Loucy (cell line): ENCODE data around the gene ZNF586.

Source experiments
- H2AFZ ChIP-seq: fragments of 200-600 bp; sonication (generic); 2 replicates; pipeline ENCODE4 v1.6.0; 2016; ENCODE audit warnings: antibody characterized with exemption, mild to moderate bottlenecking, low read length, moderate library complexity
- H3F3A ChIP-seq: fragments of 200-600 bp; 2 replicates; pipeline ENCODE4 v1.6.0; 2016; ENCODE audit warnings: antibody characterized with exemption, low read depth, mild to moderate bottlenecking
- H3K27me3 ChIP-seq: fragments of 200-600 bp; sonication (generic); 2 replicates; pipeline ENCODE4 v1.6.1; 2014; ENCODE audit warnings: low read length, mild to moderate bottlenecking; ENCODE audit not compliant: insufficient read depth, poor library complexity, severe bottlenecking
- H3K36me3 ChIP-seq: fragments of 200-600 bp; sonication (generic); 2 replicates; pipeline ENCODE4 v1.6.1; 2016; ENCODE audit warnings: low read length; ENCODE audit not compliant: insufficient read depth
- H3K4me1 ChIP-seq: fragments of 200-600 bp; sonication (generic); 2 replicates; pipeline ENCODE4 v1.5.1; 2014; ENCODE audit warnings: low read length, mild to moderate bottlenecking; ENCODE audit not compliant: insufficient read depth, poor library complexity, severe bottlenecking
- H3K4me2 ChIP-seq: fragments of 200-600 bp; sonication (generic); 2 replicates; pipeline ENCODE4 v1.6.0; 2014; ENCODE audit warnings: antibody characterized with exemption, low read length, low read depth, mild to moderate bottlenecking; ENCODE audit not compliant: poor library complexity, severe bottlenecking
- H3K4me3 ChIP-seq: fragments of 200-600 bp; sonication (generic); 2 replicates; pipeline ENCODE4 v1.5.1; 2014; ENCODE audit warnings: low read length, mild to moderate bottlenecking, mixed read lengths; ENCODE audit not compliant: poor library complexity, severe bottlenecking
- H3K79me2 ChIP-seq: fragments of 200-600 bp; sonication (generic); 2 replicates; pipeline ENCODE4 v1.6.1; 2014; ENCODE audit warnings: low read length; ENCODE audit not compliant: insufficient read depth
- H3K9ac ChIP-seq: fragments of 200-600 bp; sonication (generic); 2 replicates; pipeline ENCODE4 v1.6.0; 2014; ENCODE audit warnings: mild to moderate bottlenecking, low read depth, low read length, moderate library complexity; ENCODE audit not compliant: poor library complexity, severe bottlenecking
- H3K9me2 ChIP-seq: fragments of 200-600 bp; sonication (generic); replicated peaks from 2 replicates; pipeline ENCODE4 v1.6.1; 2016; ENCODE audit warnings: low read depth, low read length, mixed read lengths
- H3K9me3 ChIP-seq: fragments of 200-600 bp; sonication (generic); 2 replicates; pipeline ENCODE4 v1.6.1; 2014; ENCODE audit warnings: mild to moderate bottlenecking, antibody characterized with exemption, low read length, low read depth; ENCODE audit not compliant: insufficient read depth
- H4K20me1 ChIP-seq: fragments of 200-600 bp; sonication (generic); 2 replicates; pipeline ENCODE4 v1.6.0; 2014; ENCODE audit warnings: antibody characterized with exemption, low read length, mild to moderate bottlenecking; ENCODE audit not compliant: insufficient read depth, poor library complexity, severe bottlenecking
- EZH2phosphoT487 ChIP-seq: fragments of 200-600 bp; IDR thresholded peaks from 2 replicates; pipeline ENCODE4 v1.6.1; 2018; ENCODE audit warnings: antibody characterized with exemption, mild to moderate bottlenecking, moderate library complexity, borderline replicate concordance
- TF ChIP-seq, protein P1 (sequence below): fragments of 200-600 bp; sonication (generic); conservative IDR thresholded peaks from 2 replicates; pipeline ENCODE4 v1.5.1; 2014; ENCODE audit warnings: mild to moderate bottlenecking, antibody characterized with exemption, low read length

The ZNF586 gene

DNA sequence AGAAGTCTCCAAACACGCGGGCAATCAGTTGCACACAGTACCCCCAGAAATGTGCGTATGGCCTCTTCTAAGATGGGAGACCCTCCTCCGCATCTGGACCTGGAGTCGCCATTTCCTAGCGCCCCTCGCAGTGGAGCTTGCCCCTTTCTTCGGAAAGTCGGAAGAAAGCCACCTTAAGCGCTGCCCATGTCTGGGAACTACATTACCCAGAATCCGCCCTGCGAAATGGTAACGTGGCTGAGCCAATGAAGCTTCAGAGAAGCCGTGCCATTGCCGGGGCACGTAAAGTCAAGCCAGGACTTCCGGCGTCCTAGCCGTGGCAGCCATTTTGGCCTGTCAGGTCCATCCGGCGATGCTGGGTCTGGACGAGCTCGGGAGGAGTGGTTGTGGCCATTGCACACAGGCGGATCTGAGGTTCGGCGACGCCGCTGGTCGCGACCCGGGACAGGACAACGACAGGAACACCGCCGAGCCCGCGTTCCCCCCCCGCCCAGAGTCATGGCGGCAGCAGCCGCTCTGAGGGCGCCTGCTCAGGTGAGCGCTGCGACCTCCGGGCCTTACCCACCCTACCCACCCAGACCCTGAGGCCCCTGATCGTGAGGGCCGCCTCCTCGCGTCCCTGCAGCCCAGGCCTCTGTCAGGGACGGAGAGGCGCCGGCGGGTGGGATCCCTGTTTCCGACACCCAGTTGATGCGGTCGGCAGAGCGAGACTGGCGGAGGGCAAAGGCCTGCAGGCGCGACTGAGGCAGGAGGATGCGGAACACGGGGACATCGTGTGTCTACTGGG, at the start of gene ZNF586:
TSS of gene ZNF586 (plus strand) at position 332 of the 787 bp plus-strand sequence. CDS start at position 499, 167 bp downstream.
- peak within 1 kb of the TSS; percentile 78 for H2AFZ ChIP-seq
- no peaks in the 10 kb centered on the region for H3K9me2 ChIP-seq
- no peaks in the 10 kb centered on the region for H3K27me3 ChIP-seq
- peaks cover 31% of the 10 kb centered on the region for H3K4me1 ChIP-seq
- H4K20me1 ChIP-seq: peaks cover 3% of the 10 kb centered on the region
- no peaks in the 10 kb centered on the region for H3K36me3 ChIP-seq
- H3K9ac ChIP-seq: peak within 1 kb of the TSS; percentile 73
- H3K4me3 ChIP-seq: peak within 1 kb of the TSS; percentile 88
- no peaks in the 10 kb centered on the region for H3K9me3 ChIP-seq
- peak within 1 kb of the TSS; percentile 82 for H3K4me2 ChIP-seq
- H3K79me2 ChIP-seq: peaks cover 45% of the 10 kb centered on the region
- H3F3A ChIP-seq: no peaks in the 10 kb centered on the region
- TF ChIP-seq, protein P1, sequence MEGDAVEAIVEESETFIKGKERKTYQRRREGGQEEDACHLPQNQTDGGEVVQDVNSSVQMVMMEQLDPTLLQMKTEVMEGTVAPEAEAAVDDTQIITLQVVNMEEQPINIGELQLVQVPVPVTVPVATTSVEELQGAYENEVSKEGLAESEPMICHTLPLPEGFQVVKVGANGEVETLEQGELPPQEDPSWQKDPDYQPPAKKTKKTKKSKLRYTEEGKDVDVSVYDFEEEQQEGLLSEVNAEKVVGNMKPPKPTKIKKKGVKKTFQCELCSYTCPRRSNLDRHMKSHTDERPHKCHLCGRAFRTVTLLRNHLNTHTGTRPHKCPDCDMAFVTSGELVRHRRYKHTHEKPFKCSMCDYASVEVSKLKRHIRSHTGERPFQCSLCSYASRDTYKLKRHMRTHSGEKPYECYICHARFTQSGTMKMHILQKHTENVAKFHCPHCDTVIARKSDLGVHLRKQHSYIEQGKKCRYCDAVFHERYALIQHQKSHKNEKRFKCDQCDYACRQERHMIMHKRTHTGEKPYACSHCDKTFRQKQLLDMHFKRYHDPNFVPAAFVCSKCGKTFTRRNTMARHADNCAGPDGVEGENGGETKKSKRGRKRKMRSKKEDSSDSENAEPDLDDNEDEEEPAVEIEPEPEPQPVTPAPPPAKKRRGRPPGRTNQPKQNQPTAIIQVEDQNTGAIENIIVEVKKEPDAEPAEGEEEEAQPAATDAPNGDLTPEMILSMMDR: no peak
- no peak for TF ChIP-seq EZH2phosphoT487

DNA sequence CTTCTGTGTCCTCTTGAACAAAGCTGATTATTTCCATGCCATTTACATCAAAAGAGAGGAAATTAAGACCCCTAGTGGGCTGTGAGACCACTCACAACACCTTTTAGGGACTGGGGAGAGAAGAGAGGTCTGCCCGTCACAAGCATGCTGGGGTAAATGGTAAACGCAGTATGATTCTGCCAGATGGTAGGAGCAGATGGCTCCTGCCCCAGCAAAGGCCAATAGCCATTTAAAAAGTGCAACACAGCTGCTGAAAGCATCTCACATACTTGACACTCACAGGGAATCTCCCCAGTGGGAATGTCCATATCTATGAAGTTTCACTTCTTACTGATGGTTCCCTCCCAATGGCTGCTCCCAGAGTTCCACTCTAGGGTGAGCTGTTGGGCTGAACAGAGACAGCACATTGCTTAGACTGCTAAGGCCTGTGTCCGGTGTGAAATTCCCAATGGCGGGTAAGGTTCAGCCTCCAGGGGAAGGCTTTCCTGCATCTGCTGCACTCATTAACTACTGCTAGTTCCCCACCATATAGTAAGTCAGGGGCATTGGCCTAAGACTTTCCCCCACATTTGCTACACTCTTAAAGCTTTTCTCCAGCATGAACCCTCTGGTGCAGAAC, 49.5 kb upstream of the ZNF586 start:
- no peak overlapping the region for H3K4me3 ChIP-seq
- peaks cover 8% of the 10 kb centered on the region for H3K4me1 ChIP-seq
- H3F3A ChIP-seq: no peaks in the 10 kb centered on the region
- H3K9ac ChIP-seq: no peak overlapping the region
- TF ChIP-seq EZH2phosphoT487: no peak
- TF ChIP-seq, protein P1: no peak
- H4K20me1 ChIP-seq: no peaks in the 10 kb centered on the region
- no peak overlapping the region for H3K4me2 ChIP-seq
- H3K27me3 ChIP-seq: no peaks in the 10 kb centered on the region
- no peak overlapping the region for H2AFZ ChIP-seq
- H3K9me3 ChIP-seq: peaks cover 10% of the 10 kb centered on the region; the same call in 1 of the 2 replicates
- H3K9me2 ChIP-seq: no peaks in the 10 kb centered on the region
- peaks cover 33% of the 10 kb centered on the region; the same call in 1 of the 2 replicates for H3K36me3 ChIP-seq
- H3K79me2 ChIP-seq: peaks cover 4% of the 10 kb centered on the region; the same call in 1 of the 2 replicates

DNA sequence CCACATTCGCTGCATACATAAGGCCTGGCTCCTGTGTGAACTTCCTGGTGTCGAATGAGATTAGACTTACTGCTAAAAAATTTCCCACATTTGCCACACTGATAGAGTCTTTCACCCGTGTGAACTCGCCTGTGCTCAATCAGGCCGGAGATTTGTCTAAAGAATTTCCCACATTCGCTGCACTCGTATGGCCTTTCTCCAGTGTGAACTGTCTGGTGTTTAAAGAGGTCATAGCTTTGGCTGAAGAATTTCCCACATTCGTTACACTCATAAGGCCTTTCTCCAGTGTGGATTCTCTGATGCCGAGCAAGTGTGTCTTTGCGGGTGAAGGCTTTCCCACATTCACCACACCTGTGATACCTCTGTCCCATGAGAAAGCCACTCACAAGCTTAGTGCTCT, 48.6 kb upstream of the ZNF586 start:
- Histone ChIP-seq H3K36me3 (peaks cover 33% of the 10 kb centered on the region; the same call in 1 of the 2 replicates), H2AFZ (no peak overlapping the region), H3F3A (no peaks in the 10 kb centered on the region), H3K4me2 (no peak overlapping the region), H3K9ac (no peak overlapping the region), H3K9me3 (peaks cover 10% of the 10 kb centered on the region; the same call in 1 of the 2 replicates), H3K4me1 (peaks cover 8% of the 10 kb centered on the region), H3K79me2 (peaks cover 4% of the 10 kb centered on the region; the same call in 1 of the 2 replicates), H4K20me1 (no peaks in the 10 kb centered on the region), H3K27me3 (no peaks in the 10 kb centered on the region), H3K4me3 (no peak overlapping the region), H3K9me2 (no peaks in the 10 kb centered on the region)
- TF ChIP-seq, protein P1: no peak
- TF ChIP-seq EZH2phosphoT487: no peak
